Raji (cell line): ENCODE measurements around the gene RAB44.

ENCODE experiments used
- POLR2A ChIP-seq: IDR thresholded peaks from 2 replicates; pipeline ENCODE4 v1.6.1; 2011; ENCODE audit warnings: low read depth, low read length, control low read depth; ENCODE audit not compliant: insufficient read depth

RAB44 gene

DNA sequence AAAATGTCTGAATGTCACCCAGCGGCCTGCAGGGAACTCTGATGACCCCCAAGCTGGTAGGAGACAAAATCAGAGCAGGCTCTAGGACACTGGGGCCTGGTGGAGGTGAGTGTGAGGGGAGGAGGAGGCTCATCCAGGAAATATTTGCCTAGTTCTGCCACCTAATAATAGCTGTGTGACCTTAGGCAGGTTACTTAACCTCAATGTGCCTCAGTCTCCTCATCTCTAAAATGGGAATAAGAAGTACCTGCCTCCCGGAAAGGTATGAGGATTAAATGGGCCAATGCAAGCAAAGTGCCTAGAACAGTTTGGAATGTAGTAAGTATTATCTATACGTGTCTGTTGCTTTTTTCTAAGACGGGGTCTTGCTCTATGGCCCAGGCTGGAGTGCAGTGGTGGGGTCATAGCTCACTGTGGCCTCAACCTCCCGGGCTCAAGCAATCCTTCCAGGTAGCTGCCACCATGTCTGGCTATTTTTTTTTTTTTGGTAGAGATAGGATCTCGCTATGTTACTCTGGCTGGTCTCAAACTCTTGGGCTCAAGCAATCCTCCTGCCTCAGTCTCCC is 60.4 kb downstream of the RAB44 start:
- no peak for TF ChIP-seq POLR2A

DNA sequence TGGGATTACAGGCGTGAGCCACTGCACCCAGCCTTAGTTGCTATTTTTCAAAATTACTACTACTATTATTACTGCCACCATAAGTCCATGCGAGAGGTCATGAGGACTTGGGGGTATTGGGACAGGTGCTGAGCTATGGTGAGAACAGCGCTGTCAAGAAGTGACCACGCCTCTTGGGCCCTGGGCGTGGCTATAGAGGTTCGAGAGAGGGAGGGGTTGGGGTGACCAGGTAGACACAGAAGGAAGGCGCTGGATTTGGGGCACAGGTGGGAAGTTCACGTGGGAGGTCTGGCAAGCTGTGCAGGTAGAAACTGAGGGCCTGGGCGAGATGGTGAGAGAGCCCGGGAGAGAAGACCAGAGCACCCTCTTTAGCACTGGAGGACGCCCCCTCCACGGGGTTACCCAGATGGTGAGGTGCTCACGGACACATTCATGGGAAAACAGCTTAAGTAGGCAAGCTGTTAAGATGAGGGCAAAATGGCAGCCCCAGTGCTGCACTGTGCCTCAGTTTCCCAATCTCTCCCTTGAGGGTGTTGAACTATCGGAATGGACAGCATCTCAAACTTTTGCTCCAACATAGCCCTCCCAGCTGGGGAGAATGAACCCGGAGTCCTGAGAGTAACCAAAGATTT is 61.0 kb downstream of the RAB44 start:
- no peak for TF ChIP-seq POLR2A

DNA sequence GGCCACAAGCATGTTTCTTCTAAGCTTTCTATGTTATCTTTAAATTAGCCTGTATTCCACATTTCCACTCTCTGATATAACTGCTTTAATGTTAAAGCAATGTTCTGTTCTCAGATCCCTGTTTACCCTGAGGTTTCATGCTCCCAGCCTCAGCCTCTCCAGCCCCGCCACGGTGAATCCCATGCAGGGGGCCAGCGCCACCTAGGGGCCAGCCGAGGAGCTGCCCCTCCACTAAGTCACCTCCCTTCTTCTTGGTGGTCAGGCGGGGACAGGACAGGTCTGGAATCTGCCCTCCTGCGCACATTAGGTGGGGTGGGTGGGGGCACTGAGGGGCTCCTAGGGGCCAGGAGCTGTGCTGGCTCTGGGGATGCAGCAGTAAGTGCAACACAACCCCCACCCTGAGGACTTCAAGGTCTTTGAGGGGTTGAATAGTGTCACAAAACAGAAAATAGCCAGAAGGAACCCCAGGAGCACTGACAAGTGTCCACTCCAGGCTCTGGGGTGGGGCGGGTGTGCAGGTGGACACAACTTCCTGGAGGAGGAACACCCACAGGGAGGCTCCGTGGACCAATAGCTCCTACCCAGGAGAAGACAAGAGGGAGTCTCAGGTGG is 61.6 kb downstream of the RAB44 start:
- no peak for TF ChIP-seq POLR2A

DNA sequence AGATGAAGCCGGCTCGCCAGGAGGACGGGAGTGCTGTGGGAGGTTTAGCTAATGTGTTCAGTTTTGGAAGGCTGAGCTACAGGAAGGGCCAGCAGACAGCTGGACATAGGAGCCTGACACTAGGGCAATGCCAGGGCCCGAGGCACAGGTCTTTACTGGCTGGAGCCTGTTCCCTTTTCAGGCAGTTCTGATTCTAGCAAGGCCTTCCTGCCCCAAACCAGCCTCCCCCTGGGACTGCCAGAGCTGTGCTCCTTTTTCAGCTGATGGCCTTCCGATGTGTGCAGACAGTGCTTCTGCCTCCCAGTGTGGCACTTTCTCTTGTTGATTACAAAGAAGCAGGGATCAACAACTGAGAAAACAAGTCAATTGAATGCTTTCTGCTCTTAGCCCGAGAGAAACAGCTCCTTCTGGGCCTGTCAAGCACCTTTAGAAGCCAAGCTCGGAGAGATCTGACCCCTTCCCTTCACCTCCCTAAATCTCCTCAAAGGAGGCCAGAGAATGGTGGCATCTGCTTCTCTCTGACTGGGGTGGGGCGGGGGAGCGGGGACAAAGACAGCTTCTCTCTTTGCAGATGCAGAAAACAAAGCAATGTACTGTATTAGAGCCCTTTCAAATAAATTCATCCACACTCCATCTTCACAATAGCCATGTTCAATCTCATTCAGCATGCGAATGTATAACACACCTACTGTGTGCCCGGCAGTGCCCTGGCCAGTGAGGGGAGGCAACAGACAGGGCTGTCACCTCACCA is 63.2 kb downstream of the RAB44 start:
- no peak for TF ChIP-seq POLR2A

DNA sequence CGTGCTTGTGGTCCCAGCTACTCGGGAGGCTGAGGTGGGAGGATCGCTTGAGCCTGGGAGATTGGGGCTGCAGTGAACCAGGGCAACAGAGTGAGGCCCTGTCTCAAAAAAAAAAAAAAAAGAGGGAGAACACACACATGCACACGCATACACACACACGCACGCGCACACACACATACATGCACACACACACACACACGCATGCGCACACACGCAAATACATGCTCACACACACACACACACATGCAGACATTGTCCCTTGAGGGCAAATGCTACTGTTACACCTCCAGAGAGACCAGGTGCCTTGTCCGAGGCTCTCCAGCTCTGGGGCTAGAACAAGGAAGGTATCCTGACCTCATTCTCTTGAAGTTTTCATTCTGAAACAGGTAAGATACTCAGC is 64.5 kb downstream of the RAB44 start:
- no peak for TF ChIP-seq POLR2A

DNA sequence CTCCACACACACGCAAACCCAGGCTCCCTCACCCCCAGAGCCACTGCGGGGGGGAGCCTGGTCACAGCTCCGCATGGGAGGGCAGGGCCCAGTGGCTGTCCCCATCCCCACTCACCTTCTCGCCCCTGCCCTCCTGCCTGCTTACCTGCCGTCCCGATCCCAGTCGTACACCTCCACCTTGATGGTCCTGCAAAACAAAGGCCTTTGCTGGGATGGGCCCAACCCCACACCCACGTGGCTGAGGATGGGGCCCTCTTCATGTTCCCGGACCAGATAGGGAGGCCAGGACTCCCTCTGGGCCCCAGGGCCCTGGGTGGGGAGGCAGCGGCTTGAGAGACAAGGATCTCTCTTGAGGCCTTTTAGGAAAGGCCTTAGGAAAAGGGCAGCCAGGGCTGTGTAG is 67.6 kb downstream of the RAB44 start:
- TF ChIP-seq POLR2A = no peak

DNA sequence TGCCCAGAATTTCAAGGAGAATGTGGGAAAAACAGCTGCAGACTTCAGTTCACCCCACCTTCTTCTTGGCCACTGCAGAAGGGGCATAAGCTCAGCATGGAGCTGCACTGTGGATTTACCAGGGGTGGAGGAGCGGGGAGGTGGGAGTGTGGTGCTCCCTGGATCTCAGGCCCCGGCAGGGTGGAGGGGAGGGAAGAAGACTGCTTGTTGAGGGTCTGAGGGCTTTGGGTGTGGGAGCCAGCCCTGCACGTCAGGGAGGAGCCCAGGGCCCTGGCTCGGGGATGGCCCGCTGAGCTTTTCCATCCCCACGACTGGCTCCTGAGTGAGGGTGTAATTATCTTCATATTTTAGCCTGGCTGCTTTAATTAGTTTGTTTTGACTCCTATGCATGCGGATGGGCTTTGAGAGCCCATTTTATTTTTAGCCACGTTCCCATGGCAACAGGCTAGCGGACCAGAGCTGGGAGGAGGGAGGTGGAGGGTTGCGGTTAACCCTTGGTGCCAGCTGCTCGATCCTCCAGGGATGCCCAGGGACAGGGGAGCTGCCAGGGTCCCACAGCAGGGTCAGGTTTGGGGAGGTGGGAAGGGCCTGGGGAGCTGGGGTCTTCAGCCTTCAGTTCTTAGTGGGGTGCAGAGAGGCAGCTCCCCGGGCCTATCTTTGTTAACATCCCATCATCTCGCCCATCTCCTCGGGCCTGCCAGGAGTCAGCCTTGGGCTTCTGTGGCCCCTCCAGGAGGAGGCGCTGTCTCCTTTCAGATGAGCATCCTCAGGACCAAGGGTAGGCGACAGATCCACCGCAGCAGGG is 68.2 kb downstream of the RAB44 start:
- TF ChIP-seq POLR2A = no peak

DNA sequence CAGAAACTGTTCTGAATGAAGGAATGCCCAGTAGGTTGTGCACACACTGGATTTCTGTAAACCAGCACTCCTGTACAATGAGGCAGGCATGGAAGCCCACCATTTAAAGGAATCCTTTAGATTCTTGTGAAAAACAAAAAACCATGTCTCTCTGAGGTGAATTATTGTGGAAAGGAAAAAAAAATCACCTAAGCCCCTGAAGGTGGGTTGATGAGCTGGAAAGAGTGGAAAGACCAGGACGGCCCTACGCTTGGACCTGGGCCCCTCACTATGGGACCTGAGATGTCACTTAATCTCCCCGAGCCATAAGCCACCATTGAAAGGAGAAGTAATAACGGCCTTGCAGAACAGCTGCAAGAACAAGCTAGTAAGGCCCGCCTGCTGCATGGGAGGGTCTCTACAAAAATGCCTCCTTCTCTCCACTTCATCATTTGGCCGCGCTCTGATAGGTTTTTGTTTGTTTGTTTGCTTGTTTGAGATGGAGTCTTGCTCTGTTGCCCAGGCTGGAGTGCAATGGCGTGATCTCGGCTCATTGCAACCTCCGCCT is 68.8 kb downstream of the RAB44 start:
- no peak for TF ChIP-seq POLR2A

DNA sequence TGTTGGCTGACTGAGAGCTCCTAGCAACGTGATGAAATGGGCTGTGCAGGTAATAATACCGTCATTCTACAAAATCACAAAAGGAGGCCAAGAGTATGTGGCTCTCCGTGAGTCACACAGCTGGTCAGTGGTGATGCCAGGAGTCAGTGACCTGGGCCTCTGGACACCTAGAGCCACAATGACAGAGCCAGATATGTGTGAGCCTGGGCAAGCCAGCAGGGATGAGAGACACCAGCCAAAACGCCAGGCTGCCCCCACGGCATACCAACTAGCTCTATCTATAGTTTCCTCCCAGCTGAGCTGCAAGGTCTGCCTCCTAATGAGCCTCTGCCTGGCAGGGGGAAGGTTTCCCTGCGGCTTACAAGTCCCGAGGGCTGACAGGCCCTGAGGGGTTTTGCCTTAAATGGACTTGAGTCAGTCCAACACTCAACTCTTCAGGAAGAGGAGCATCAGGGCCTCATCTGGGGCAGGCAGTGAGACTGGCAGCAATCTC is 71.6 kb downstream of the RAB44 start:
- TF ChIP-seq POLR2A = no peak

DNA sequence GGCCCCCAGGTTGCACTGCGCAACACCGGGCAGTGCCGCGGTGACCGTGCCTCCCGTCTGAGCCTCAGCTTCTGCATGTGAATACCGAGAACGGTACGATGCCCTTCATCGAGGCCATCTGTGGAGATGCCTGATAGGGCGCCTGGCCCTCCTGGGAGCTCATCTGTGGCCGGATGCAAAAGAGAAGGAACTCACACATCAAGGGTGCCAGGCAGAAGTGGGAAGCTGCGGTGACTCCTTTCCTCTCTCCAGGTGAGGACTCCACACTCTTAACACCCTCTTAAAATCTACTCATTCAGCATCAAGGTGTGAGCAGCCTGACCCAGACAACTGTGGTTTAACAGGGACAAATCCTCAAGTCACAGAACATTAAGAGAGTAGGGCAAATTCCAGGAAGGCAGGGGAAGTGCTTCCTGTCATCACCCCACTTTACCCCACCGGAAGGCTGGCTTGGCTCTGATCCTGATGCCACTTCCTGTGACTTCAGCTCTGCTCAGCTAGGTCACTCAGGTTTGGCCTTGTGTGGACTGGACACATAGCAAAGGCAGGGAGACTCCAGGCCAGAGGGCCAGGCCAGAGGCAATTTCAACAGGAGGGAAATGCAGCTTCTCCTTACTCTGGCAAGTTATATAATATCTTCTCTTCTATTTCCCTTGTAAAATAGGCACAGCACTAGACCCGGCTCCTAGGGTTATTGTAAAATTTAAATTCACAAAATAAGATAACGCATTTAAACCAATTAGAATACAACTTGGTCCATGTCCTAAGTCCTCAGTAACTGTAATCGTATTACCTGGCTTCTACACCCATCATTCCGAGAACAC is 72.3 kb downstream of the RAB44 start:
- TF ChIP-seq POLR2A = no peak

DNA sequence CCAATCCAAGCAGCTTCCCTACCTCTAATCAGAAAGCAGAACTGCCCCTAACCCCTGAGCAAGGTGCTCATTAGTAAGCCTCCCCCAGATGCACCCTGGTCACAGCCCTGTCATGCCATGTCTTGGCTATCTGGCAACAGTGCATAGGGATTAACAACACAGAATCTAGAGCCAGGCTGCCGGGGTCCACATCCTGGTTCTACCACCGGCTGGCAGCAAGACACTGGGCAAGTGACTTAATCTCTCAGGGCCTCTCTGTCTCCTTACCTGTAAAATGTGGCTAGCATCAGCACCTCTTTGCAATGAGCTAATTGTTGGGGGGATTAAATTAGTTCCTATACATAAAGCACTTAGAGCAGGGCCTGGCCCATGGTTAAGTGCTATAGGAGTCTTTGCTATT is 73.5 kb downstream of the RAB44 start:
- no peak for TF ChIP-seq POLR2A

DNA sequence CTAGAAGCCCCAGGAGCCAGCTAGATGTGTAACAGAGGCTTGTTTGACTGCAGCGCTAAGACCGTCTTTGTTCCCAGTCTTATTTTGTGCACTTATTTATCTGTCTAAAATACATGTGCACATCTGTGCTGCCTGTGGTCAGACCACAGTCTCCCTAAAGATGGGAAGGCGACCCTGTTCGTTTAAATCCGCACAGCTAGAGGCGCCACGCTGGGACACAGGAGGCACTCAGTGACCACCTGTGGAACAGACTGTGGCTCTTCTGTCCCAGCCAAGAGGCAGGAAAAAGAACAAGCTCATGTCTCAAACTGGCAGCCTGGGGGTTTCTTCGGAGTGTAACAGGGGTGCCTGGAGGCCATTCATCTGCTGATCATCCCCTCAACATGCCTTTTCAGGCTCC is 74.8 kb downstream of the RAB44 start:
- TF ChIP-seq POLR2A = no peak

DNA sequence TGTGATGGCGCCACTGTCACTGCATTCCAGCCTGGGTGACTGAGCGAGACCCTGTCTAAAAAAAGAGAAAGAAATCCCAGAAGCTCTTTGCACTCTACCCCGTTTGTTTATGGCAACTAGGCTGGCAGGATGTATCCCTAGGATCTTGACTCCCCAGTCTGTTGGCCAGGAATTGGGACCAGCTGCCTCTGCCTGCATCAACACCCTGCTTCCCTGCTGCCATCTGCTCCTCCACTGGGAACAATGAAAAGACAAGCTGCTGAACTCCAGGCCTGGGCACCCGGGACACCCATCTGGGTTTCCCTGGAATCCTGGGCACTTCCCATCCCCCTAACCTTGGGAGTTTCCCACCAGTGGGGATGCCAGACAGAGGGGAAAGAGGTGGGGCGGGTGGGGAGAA is 76.7 kb downstream of the RAB44 start:
- no peak for TF ChIP-seq POLR2A

DNA sequence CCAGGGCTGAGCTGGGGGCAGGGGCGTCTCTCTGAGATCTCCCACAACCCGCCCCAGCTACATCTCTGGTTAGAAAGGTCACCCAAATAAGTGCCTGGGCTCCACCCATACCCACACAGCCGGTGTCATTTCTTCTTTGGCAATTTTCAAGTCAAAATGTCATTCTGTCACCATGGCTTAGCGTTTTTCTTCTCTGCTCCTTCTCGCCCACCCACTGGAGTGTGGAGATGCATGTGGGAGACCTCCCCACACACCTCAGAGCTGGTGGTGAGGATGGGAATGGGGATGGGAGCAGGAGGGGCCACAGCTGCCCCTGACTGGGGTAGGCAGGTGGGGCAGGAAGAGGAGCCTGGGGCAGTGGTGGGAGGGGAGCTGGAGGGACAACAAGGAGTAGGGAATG is 78.5 kb downstream of the RAB44 start:
- TF ChIP-seq POLR2A = no peak
